Liver (tissue), 9 donors: ENCODE data around the gene BBIP1. TPM values are rescaled to one million over a fixed set of nuclear protein-coding genes. Genes with fewer than 3 reads are reported as not detected.

ENCODE experiments used
- DNase-seq: peaks from one replicate; pipeline ENCODE4 v3.0.0-alpha.2; 2017; ENCODE audit warnings: low spot score
- H3K27ac ChIP-seq, 2 donors: one replicate each; pipeline ENCODE4 v1.7.0; 2013; ENCODE audit warnings: inconsistent platforms in 2 of 2, low read length in 2 of 2, control low read depth in 1 of 2, low read depth in 1 of 2, mild to moderate bottlenecking in 1 of 2
- H3K27me3 ChIP-seq, 4 donors: one replicate each; pipeline versions ENCODE4 v1.6.1 to v1.7.0; 2013; ENCODE audit warnings: low read length in 3 of 4, inconsistent platforms in 1 of 4, mild to moderate bottlenecking in 1 of 4, moderate library complexity in 1 of 4; ENCODE audit not compliant: control insufficient read depth in 4 of 4, insufficient read depth in 4 of 4
- H3K36me3 ChIP-seq, 4 donors: one replicate each; pipeline versions ENCODE4 v1.6.1 to v1.7.0; 2013; ENCODE audit warnings: low read length in 3 of 4, mild to moderate bottlenecking in 3 of 4, low read depth in 1 of 4, moderate library complexity in 1 of 4; ENCODE audit not compliant: control insufficient read depth in 4 of 4, insufficient read depth in 3 of 4
- H3K4me1 ChIP-seq, 4 donors: one replicate each; pipeline versions ENCODE4 v1.6.1 to v1.7.0; 2013; ENCODE audit warnings: low read length in 3 of 4, mild to moderate bottlenecking in 3 of 4, moderate library complexity in 1 of 4; ENCODE audit not compliant: control insufficient read depth in 4 of 4, insufficient read depth in 4 of 4
- H3K4me3 ChIP-seq, 3 donors: one replicate each; pipeline versions ENCODE4 v1.6.1 to v1.7.0; 2013; ENCODE audit warnings: low read length in 3 of 3, control low read depth in 1 of 3, low read depth in 1 of 3, mild to moderate bottlenecking in 1 of 3
- H3K9ac ChIP-seq, 2 donors: one replicate each; pipeline ENCODE4 v1.7.0; 2013; ENCODE audit warnings: low read length in 2 of 2, mild to moderate bottlenecking in 2 of 2, moderate library complexity in 2 of 2, control low read depth in 1 of 2, low read depth in 1 of 2
- H3K9me3 ChIP-seq, 4 donors: one replicate each; pipeline versions ENCODE4 v1.6.1 to v1.7.0; 2013; ENCODE audit warnings: low read length in 3 of 4; ENCODE audit not compliant: control insufficient read depth in 4 of 4
- CTCF ChIP-seq: fragments of 150-350 bp; IDR thresholded peaks from 2 replicates; pipeline ENCODE4 v1.5.1; 2017; ENCODE audit warnings: improper control_type of control experiment, low read depth, low read length; ENCODE audit not compliant: missing input control
- EGR1 ChIP-seq, 2 donors: IDR thresholded peaks; 2 replicates each; pipeline ENCODE4 v1.6.1; 2016 to 2018; ENCODE audit warnings: antibody characterized with exemption in 2 of 2, low read depth in 2 of 2
- FOXA1 ChIP-seq: IDR thresholded peaks from 2 replicates; pipeline ENCODE4 v1.6.1; 2016; ENCODE audit warnings: antibody characterized with exemption
- FOXA2 ChIP-seq: IDR thresholded peaks from 2 replicates; pipeline ENCODE4 v1.6.1; 2016; ENCODE audit warnings: antibody characterized with exemption
- GABPA ChIP-seq, 2 donors: IDR thresholded peaks in 1 of 2; conservative IDR thresholded peaks in 1 of 2; 2 replicates each; pipeline ENCODE4 v1.6.1; 2016; ENCODE audit warnings: antibody characterized with exemption in 2 of 2, mild to moderate bottlenecking in 1 of 2, moderate library complexity in 1 of 2
- HNF4A ChIP-seq, 2 donors: conservative IDR thresholded peaks; 2 replicates each; pipeline ENCODE4 v1.6.1; 2016; ENCODE audit warnings: antibody characterized with exemption in 2 of 2, mild to moderate bottlenecking in 2 of 2
- HNF4G ChIP-seq: IDR thresholded peaks from 2 replicates; pipeline ENCODE4 v1.6.1; 2016; ENCODE audit warnings: antibody characterized with exemption
- JUND ChIP-seq, 2 donors: IDR thresholded peaks; 2 replicates each; pipeline ENCODE4 v1.6.1; 2016; ENCODE audit warnings: antibody characterized with exemption in 2 of 2
- MAX ChIP-seq: IDR thresholded peaks from 2 replicates; pipeline ENCODE4 v1.6.1; 2016; ENCODE audit warnings: antibody characterized with exemption
- NR2F2 ChIP-seq: IDR thresholded peaks from 2 replicates; pipeline ENCODE4 v1.6.1; 2016; ENCODE audit warnings: antibody characterized with exemption
- RAD21 ChIP-seq, 2 donors: IDR thresholded peaks; 2 replicates each; pipeline ENCODE4 v1.6.1; 2016; ENCODE audit warnings: antibody characterized with exemption in 2 of 2, mild to moderate bottlenecking in 2 of 2
- RXRA ChIP-seq, 2 donors: IDR thresholded peaks; 2 replicates each; pipeline ENCODE4 v1.6.1; 2017 to 2018; ENCODE audit warnings: antibody characterized with exemption in 2 of 2, mild to moderate bottlenecking in 1 of 2
- SP1 ChIP-seq: IDR thresholded peaks from 2 replicates; pipeline ENCODE4 v1.6.1; 2018; ENCODE audit warnings: antibody characterized with exemption, mild to moderate bottlenecking
- TAF1 ChIP-seq: conservative IDR thresholded peaks from 2 replicates; pipeline ENCODE4 v1.6.1; 2016; ENCODE audit warnings: antibody characterized with exemption, mild to moderate bottlenecking
- YY1 ChIP-seq: IDR thresholded peaks from 2 replicates; pipeline ENCODE4 v1.6.1; 2016; ENCODE audit warnings: antibody characterized with exemption, mild to moderate bottlenecking
- ZBTB33 ChIP-seq: IDR thresholded peaks from 2 replicates; pipeline ENCODE4 v1.6.1; 2016; ENCODE audit warnings: antibody characterized with exemption
- polyA plus RNA-seq, 2 donors: library from polyadenylated mRNA; stranded (reverse) in 1 of 2; unstranded in 1 of 2; fragments of 200-250 nt in 1 of 2; fragments of >200 nt in 1 of 2; fragmentation: Nextera tagmentation in 1 of 2; extraction: Ambion mirVana in 1 of 2; gene quantifications; one replicate each; pipeline versions ENCODE4 v1.2.1 to v1.2.3, GENCODE V29; 2013 to 2015
- total RNA-seq, 2 donors: library from RNA; depleted of rRNA; stranded (reverse); fragments of >200 nt; gene quantifications; one replicate each; pipeline ENCODE4 v1.2.3, GENCODE V29; 2014
- TF ChIP-seq, protein P1 (sequence below): IDR thresholded peaks from 2 replicates; pipeline ENCODE4 v1.6.1; 2016; ENCODE audit warnings: antibody characterized with exemption
- TF ChIP-seq, protein P2 (sequence below): IDR thresholded peaks from 2 replicates; pipeline ENCODE4 v1.6.1; 2016; ENCODE audit warnings: antibody characterized with exemption, mild to moderate bottlenecking
- donor health status: healthy.
- donor health status: healthy.
- donor health status: healthy.
- donor health status: healthy.
- donor health status: healthy.

The BBIP1 gene
- total and polyA plus RNA-seq, 4 donors: 10.4 to 15.8 (median 11.1) TPM

DNA sequence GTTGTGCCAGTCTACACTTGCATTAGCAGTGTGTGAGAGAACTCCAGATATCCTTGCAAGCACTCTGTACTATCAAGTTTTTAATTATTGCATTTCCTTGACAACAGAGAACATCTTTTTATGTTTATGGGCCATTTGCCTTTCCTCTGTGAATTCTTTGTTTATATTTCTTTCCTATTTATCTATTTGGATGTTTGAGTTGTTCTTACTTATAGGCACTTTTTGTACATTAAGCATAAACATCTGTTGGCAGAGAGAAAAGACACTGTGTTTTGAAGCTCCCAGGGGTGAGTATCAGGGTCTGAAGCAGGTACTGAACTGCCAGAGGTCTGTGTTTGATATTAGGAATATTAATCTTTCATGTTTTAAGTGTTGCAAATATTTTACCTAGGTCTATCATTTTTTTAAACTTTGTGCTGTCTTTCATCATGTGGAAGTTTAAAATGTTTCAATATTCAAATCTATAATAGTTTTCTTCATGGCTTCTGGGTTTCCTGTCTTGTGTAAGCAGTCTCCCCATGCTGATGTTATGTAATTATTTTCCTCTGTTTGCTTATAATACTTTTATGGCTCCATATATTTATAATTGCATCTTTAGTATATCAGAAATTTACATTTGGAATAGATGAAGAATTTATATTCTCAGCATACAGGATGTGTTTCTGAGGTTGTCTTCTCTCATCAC is 64.9 kb downstream of the BBIP1 start:
- no peak overlapping the region for H3K9ac ChIP-seq
- no peak overlapping the region for H3K27ac ChIP-seq
- no peak for DNase-seq
- H3K4me1 ChIP-seq: peaks cover 10 to 23% (median 19%) of the 10 kb centered on the region in 4 donors
- no peaks in the 10 kb centered on the region for H3K36me3 ChIP-seq
- TF ChIP-seq EGR1 (IDR thresholded peaks at IDR 0.05; ENCODE audit: low read depth in 2 of 2) (no peak), RXRA (IDR thresholded peaks at IDR 0.05) (no peak), TAF1 (no peak), JUND (IDR thresholded peaks at IDR 0.05) (no peak), CTCF (no peak), GABPA (IDR thresholded peaks at IDR 0.05 in 1 of 2, conservative IDR thresholded peaks at IDR 0.05 in 1 of 2) (no peak), MAX (no peak), ZBTB33 (no peak), RAD21 (IDR thresholded peaks at IDR 0.05) (no peak), HNF4A (conservative IDR thresholded peaks at IDR 0.05) (no peak), SP1 (no peak), NR2F2 (no peak), YY1 (no peak), FOXA1 (no peak), HNF4G (no peak), FOXA2 (no peak)
- TF ChIP-seq, protein P1, sequence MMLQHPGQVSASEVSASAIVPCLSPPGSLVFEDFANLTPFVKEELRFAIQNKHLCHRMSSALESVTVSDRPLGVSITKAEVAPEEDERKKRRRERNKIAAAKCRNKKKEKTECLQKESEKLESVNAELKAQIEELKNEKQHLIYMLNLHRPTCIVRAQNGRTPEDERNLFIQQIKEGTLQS: no peak
- TF ChIP-seq, protein P2, sequence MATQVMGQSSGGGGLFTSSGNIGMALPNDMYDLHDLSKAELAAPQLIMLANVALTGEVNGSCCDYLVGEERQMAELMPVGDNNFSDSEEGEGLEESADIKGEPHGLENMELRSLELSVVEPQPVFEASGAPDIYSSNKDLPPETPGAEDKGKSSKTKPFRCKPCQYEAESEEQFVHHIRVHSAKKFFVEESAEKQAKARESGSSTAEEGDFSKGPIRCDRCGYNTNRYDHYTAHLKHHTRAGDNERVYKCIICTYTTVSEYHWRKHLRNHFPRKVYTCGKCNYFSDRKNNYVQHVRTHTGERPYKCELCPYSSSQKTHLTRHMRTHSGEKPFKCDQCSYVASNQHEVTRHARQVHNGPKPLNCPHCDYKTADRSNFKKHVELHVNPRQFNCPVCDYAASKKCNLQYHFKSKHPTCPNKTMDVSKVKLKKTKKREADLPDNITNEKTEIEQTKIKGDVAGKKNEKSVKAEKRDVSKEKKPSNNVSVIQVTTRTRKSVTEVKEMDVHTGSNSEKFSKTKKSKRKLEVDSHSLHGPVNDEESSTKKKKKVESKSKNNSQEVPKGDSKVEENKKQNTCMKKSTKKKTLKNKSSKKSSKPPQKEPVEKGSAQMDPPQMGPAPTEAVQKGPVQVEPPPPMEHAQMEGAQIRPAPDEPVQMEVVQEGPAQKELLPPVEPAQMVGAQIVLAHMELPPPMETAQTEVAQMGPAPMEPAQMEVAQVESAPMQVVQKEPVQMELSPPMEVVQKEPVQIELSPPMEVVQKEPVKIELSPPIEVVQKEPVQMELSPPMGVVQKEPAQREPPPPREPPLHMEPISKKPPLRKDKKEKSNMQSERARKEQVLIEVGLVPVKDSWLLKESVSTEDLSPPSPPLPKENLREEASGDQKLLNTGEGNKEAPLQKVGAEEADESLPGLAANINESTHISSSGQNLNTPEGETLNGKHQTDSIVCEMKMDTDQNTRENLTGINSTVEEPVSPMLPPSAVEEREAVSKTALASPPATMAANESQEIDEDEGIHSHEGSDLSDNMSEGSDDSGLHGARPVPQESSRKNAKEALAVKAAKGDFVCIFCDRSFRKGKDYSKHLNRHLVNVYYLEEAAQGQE: no peak
- no peaks in the 10 kb centered on the region for H3K27me3 ChIP-seq
- H3K4me3 ChIP-seq: no peak overlapping the region
- no peaks in the 10 kb centered on the region for H3K9me3 ChIP-seq
